ENCODE measurements around the gene PDE6B.
A peak's percentile ranks its signal among the peaks of the same experiment; 100 is the strongest.

Gene PDE6B

GRCh38 chr4:624705-625590 lies at the start of gene PDE6B:
Gene PDE6B (plus strand): TSS chr4:625573. CDS start chr4:625627, 54 bp downstream.
- H3K4me3 ChIP-seq (ENCODE audit: low read depth, low read length), result no peak within 1 kb of the TSS
- peaks cover 17% of the 10 kb centered on the region for H3K4me1 ChIP-seq (ENCODE audit: control insufficient read depth, insufficient read depth, low read length)
- H3K36me3 ChIP-seq (ENCODE audit: control insufficient read depth, insufficient read depth, low read length), result no peaks in the 10 kb centered on the region
- H3K27me3 ChIP-seq (ENCODE audit: control insufficient read depth, insufficient read depth, low read length), result no peaks in the 10 kb centered on the region
- H3K9me3 ChIP-seq (ENCODE audit: control insufficient read depth, insufficient read depth, low read depth, low read length), result no peaks in the 10 kb centered on the region
- H3K27ac ChIP-seq (ENCODE audit: low read depth, low read length), result no peak within 1 kb of the TSS
- H3K9ac ChIP-seq (ENCODE audit: low read length), result no peak within 1 kb of the TSS

- no peak within 1 kb of the TSS for H3K9ac ChIP-seq (ENCODE audit: low read length)
- peak within 1 kb of the TSS; percentile 64 for H3K4me3 ChIP-seq (ENCODE audit: low read depth, low read length)
- peaks cover 10% of the 10 kb centered on the region; the same call in 1 of the 2 replicates for H3K4me1 ChIP-seq (ENCODE audit: control insufficient read depth, insufficient read depth, low read length)
- no peaks in the 10 kb centered on the region for H3K36me3 ChIP-seq (ENCODE audit: control insufficient read depth, insufficient read depth, low read length)
- H3K27ac ChIP-seq (ENCODE audit: low read depth, low read length), result no peak within 1 kb of the TSS
- H3K9me3 ChIP-seq (ENCODE audit: control insufficient read depth, insufficient read depth, low read depth, low read length), result no peaks in the 10 kb centered on the region
- H3K27me3 ChIP-seq (ENCODE audit: control insufficient read depth, insufficient read depth, low read length), result peaks cover 92% of the 10 kb centered on the region
Measured at GRCh38 chr4:576245-576821, 49.0 kb upstream of the PDE6B start, which contains the start of gene TMEM271. Gene TMEM271 (minus strand): TSS chr4:576295. CDS start chr4:576062, 233 bp downstream.

- peaks cover 92% of the 10 kb centered on the region for H3K27me3 ChIP-seq (ENCODE audit: control insufficient read depth, insufficient read depth, low read length)
- H3K9me3 ChIP-seq (ENCODE audit: control insufficient read depth, insufficient read depth, low read depth, low read length), result no peaks in the 10 kb centered on the region
- H3K4me1 ChIP-seq (ENCODE audit: control insufficient read depth, insufficient read depth, low read length), result peaks cover 10% of the 10 kb centered on the region; the same call in 1 of the 2 replicates
Measured at GRCh38 chr4:576991-577498, 48.3 kb upstream of the PDE6B start.

GRCh38 chr4:577499-578450 lies 47.6 kb upstream of the PDE6B start:
- peaks cover 10% of the 10 kb centered on the region; the same call in 1 of the 2 replicates for H3K4me1 ChIP-seq (ENCODE audit: control insufficient read depth, insufficient read depth, low read length)
- H3K27me3 ChIP-seq (ENCODE audit: control insufficient read depth, insufficient read depth, low read length), result peaks cover 86% of the 10 kb centered on the region
- H3K36me3 ChIP-seq (ENCODE audit: control insufficient read depth, insufficient read depth, low read length), result no peaks in the 10 kb centered on the region
- no peak overlapping the region for H3K27ac ChIP-seq (ENCODE audit: low read depth, low read length)
- H3K9me3 ChIP-seq (ENCODE audit: control insufficient read depth, insufficient read depth, low read depth, low read length), result no peaks in the 10 kb centered on the region
- H3K4me3 ChIP-seq (ENCODE audit: low read depth, low read length), result peak overlapping the region; percentile 64
- H3K9ac ChIP-seq (ENCODE audit: low read length), result no peak overlapping the region

More at GRCh38 chr4:576991-577498, 48.3 kb upstream of the PDE6B start:
- Histone ChIP-seq H3K36me3 (ENCODE audit: control insufficient read depth, insufficient read depth, low read length) (no peaks in the 10 kb centered on the region), H3K27ac (ENCODE audit: low read depth, low read length) (no peak overlapping the region), H3K4me3 (ENCODE audit: low read depth, low read length) (peak overlapping the region; percentile 64), H3K9ac (ENCODE audit: low read length) (no peak overlapping the region)

GRCh38 chr4:578451-579443 lies 46.6 kb upstream of the PDE6B start:
- H3K4me1 ChIP-seq (ENCODE audit: control insufficient read depth, insufficient read depth, low read length), result peaks cover 10% of the 10 kb centered on the region; the same call in 1 of the 2 replicates
- no peaks in the 10 kb centered on the region for H3K36me3 ChIP-seq (ENCODE audit: control insufficient read depth, insufficient read depth, low read length)
- H3K9ac ChIP-seq (ENCODE audit: low read length), result no peak overlapping the region
- peak overlapping the region; percentile 64; the same call in 1 of the 2 replicates for H3K4me3 ChIP-seq (ENCODE audit: low read depth, low read length)
- peaks cover 77% of the 10 kb centered on the region for H3K27me3 ChIP-seq (ENCODE audit: control insufficient read depth, insufficient read depth, low read length)
- no peak overlapping the region for H3K27ac ChIP-seq (ENCODE audit: low read depth, low read length)
- H3K9me3 ChIP-seq (ENCODE audit: control insufficient read depth, insufficient read depth, low read depth, low read length), result no peaks in the 10 kb centered on the region

- no peak overlapping the region for H3K27ac ChIP-seq (ENCODE audit: low read depth, low read length)
- H3K9ac ChIP-seq (ENCODE audit: low read length), result no peak overlapping the region
- peaks cover 10% of the 10 kb centered on the region; the same call in 1 of the 2 replicates for H3K4me1 ChIP-seq (ENCODE audit: control insufficient read depth, insufficient read depth, low read length)
- no peaks in the 10 kb centered on the region for H3K36me3 ChIP-seq (ENCODE audit: control insufficient read depth, insufficient read depth, low read length)
- no peak overlapping the region for H3K4me3 ChIP-seq (ENCODE audit: low read depth, low read length)
- no peaks in the 10 kb centered on the region for H3K9me3 ChIP-seq (ENCODE audit: control insufficient read depth, insufficient read depth, low read depth, low read length)
- H3K27me3 ChIP-seq (ENCODE audit: control insufficient read depth, insufficient read depth, low read length), result peaks cover 68% of the 10 kb centered on the region
Measured at GRCh38 chr4:579543-580175, 45.7 kb upstream of the PDE6B start.

- H3K27ac ChIP-seq (ENCODE audit: low read depth, low read length), result no peak overlapping the region
- no peak overlapping the region for H3K9ac ChIP-seq (ENCODE audit: low read length)
- peaks cover 10% of the 10 kb centered on the region; the same call in 1 of the 2 replicates for H3K4me1 ChIP-seq (ENCODE audit: control insufficient read depth, insufficient read depth, low read length)
Measured at GRCh38 chr4:581181-581580, 44.2 kb upstream of the PDE6B start.

GRCh38 chr4:581753-582361 lies 43.5 kb upstream of the PDE6B start:
- no peak overlapping the region for H3K9ac ChIP-seq (ENCODE audit: low read length)
- H3K9me3 ChIP-seq (ENCODE audit: control insufficient read depth, insufficient read depth, low read depth, low read length), result no peaks in the 10 kb centered on the region
- H3K4me3 ChIP-seq (ENCODE audit: low read depth, low read length), result no peak overlapping the region
- H3K4me1 ChIP-seq (ENCODE audit: control insufficient read depth, insufficient read depth, low read length), result peaks cover 10% of the 10 kb centered on the region; the same call in 1 of the 2 replicates
- H3K36me3 ChIP-seq (ENCODE audit: control insufficient read depth, insufficient read depth, low read length), result no peaks in the 10 kb centered on the region
- H3K27me3 ChIP-seq (ENCODE audit: control insufficient read depth, insufficient read depth, low read length), result peaks cover 52% of the 10 kb centered on the region
- H3K27ac ChIP-seq (ENCODE audit: low read depth, low read length), result no peak overlapping the region

More at GRCh38 chr4:581181-581580, 44.2 kb upstream of the PDE6B start:
- H3K27me3 ChIP-seq (ENCODE audit: control insufficient read depth, insufficient read depth, low read length), result peaks cover 56% of the 10 kb centered on the region
- H3K4me3 ChIP-seq (ENCODE audit: low read depth, low read length), result no peak overlapping the region
- H3K36me3 ChIP-seq (ENCODE audit: control insufficient read depth, insufficient read depth, low read length), result no peaks in the 10 kb centered on the region
- H3K9me3 ChIP-seq (ENCODE audit: control insufficient read depth, insufficient read depth, low read depth, low read length), result no peaks in the 10 kb centered on the region

- Histone ChIP-seq H3K4me1 (ENCODE audit: control insufficient read depth, insufficient read depth, low read length) (0 out of 2 replicates have a peak, but pooled peaks cover 4% of the 10 kb centered on the region), H3K4me3 (ENCODE audit: low read depth, low read length) (no peak overlapping the region), H3K9ac (ENCODE audit: low read length) (no peak overlapping the region), H3K9me3 (ENCODE audit: control insufficient read depth, insufficient read depth, low read depth, low read length) (no peaks in the 10 kb centered on the region), H3K36me3 (ENCODE audit: control insufficient read depth, insufficient read depth, low read length) (no peaks in the 10 kb centered on the region), H3K27me3 (ENCODE audit: control insufficient read depth, insufficient read depth, low read length) (peaks cover 32% of the 10 kb centered on the region), H3K27ac (ENCODE audit: low read depth, low read length) (no peak overlapping the region)
Measured at GRCh38 chr4:583820-584219, 41.6 kb upstream of the PDE6B start.

Measured in HUES6 (cell line).